H1 (cell line): ENCODE measurements around the gene TMEM163. TPM values are rescaled to one million over a fixed set of nuclear protein-coding genes. Genes with fewer than 3 reads are reported as not detected.

Experiments used
- CTCF ChIA-PET: fragments of 300-600 bp; sonication (Branson Sonifier 250); formaldehyde crosslinking; loops from one replicate; lab custom pipeline; 2021; ENCODE audit not compliant: partially characterized antibody; lab: Charles Lee
- POLR2A ChIA-PET: fragments of 300-600 bp; sonication (Branson Sonifier 250); formaldehyde crosslinking; loops from one replicate; lab custom pipeline; 2021; ENCODE audit warnings: inconsistent platforms; ENCODE audit not compliant: partially characterized antibody; lab: Charles Lee
- DNase-seq, 2 experiments: peaks; one replicate each; pipeline versions ENCODE4 v3.0.0 to v3.0.0-alpha.2; 2010 to 2022; ENCODE audit warnings: low spot score in 2 of 2, low read depth in 1 of 2, mixed read lengths in 1 of 2
- FAIRE-seq: peaks from 2 replicates; lab custom pipeline; 2011; peaks lifted over from hg19 to GRCh38; lab: Jason Lieb, UNC
- H2AFZ ChIP-seq: 2 replicates; pipeline ENCODE4 v1.8.1; 2012; ENCODE audit warnings: low read length, inconsistent platforms
- H2AK5ac ChIP-seq: 2 replicates; pipeline ENCODE4 v1.6.1; 2013; ENCODE audit warnings: low read depth, low read length
- H2BK120ac ChIP-seq: replicated peaks from 2 replicates; pipeline ENCODE3; 2013; ENCODE audit warnings: low read depth, low read length, inconsistent platforms
- H2BK12ac ChIP-seq: 2 replicates; pipeline ENCODE4 v1.6.1; 2013; ENCODE audit warnings: low read depth, low read length
- H2BK15ac ChIP-seq: 2 replicates; pipeline ENCODE4 v1.6.1; 2013; ENCODE audit warnings: low read length
- H2BK20ac ChIP-seq: 2 replicates; pipeline ENCODE4 v1.6.1; 2013; ENCODE audit warnings: low read length
- H2BK5ac ChIP-seq: 2 replicates; pipeline ENCODE4 v1.6.1; 2013; ENCODE audit warnings: low read depth, low read length
- H3K14ac ChIP-seq: 2 replicates; pipeline ENCODE4 v1.6.1; 2013; ENCODE audit warnings: inconsistent platforms; ENCODE audit not compliant: insufficient read length
- H3K18ac ChIP-seq: 2 replicates; pipeline ENCODE4 v1.6.1; 2013; ENCODE audit warnings: low read length; ENCODE audit errors: extremely low read depth
- H3K23ac ChIP-seq: 2 replicates; pipeline ENCODE4 v1.6.1; 2013; ENCODE audit warnings: inconsistent platforms; ENCODE audit not compliant: insufficient read length
- H3K23me2 ChIP-seq: 2 replicates; pipeline ENCODE4 v1.6.1; 2013; ENCODE audit warnings: low read depth, low read length
- H3K27ac ChIP-seq: 2 replicates; pipeline ENCODE4 v1.6.1; 2011; ENCODE audit warnings: low read depth, low read length, inconsistent platforms
- H3K27me3 ChIP-seq, 4 experiments: replicated peaks in 1 of 4; 1 replicate in 1 of 4; 2 replicates in 3 of 4; pipeline versions ENCODE4 v1.6.1 to v1.8.1; 2011 to 2013; ENCODE audit warnings: low read length in 3 of 4, mild to moderate bottlenecking in 3 of 4, inconsistent platforms in 2 of 4, mixed read lengths in 2 of 4, moderate library complexity in 1 of 4; ENCODE audit not compliant: control insufficient read depth in 3 of 4, insufficient read depth in 3 of 4; ENCODE audit errors: extremely low read depth in 1 of 4
- H3K36me3 ChIP-seq, 4 experiments: 2 replicates each; pipeline versions ENCODE4 v1.6.1 to v1.8.1; 2011 to 2013; ENCODE audit warnings: mild to moderate bottlenecking in 4 of 4, low read length in 3 of 4, moderate library complexity in 2 of 4, control low read depth in 1 of 4, inconsistent platforms in 1 of 4; ENCODE audit not compliant: insufficient read depth in 4 of 4, control insufficient read depth in 2 of 4
- H3K4ac ChIP-seq: replicated peaks from 2 replicates; pipeline ENCODE3; 2013; ENCODE audit warnings: low read length, low read depth, mixed read lengths, inconsistent platforms; ENCODE audit not compliant: insufficient read length
- H3K4me1 ChIP-seq, 4 experiments: replicated peaks in 1 of 4; 1 replicate in 1 of 4; 2 replicates in 3 of 4; pipeline versions ENCODE4 v1.6.1 to v1.8.1; 2011 to 2013; ENCODE audit warnings: low read length in 3 of 4, inconsistent platforms in 2 of 4, mixed read lengths in 1 of 4; ENCODE audit not compliant: insufficient read depth in 4 of 4, control insufficient read depth in 3 of 4
- H3K4me2 ChIP-seq, 2 experiments: 2 replicates each; pipeline versions ENCODE4 v1.6.1 to v1.8.1; 2011 to 2013; ENCODE audit warnings: low read depth in 2 of 2, low read length in 2 of 2, control low read depth in 1 of 2, inconsistent platforms in 1 of 2, mild to moderate bottlenecking in 1 of 2; ENCODE audit not compliant: insufficient read depth in 1 of 2
- H3K4me3 ChIP-seq, 4 experiments: fragments of 200-600, 300-600 bp in 1 of 4; sonication (generic), shearing (Covaris generic), sonication (Bioruptor Twin) in 1 of 4; 2 replicates each; pipeline versions ENCODE4 v1.5.1 to v1.8.1; 2011 to 2016; ENCODE audit warnings: low read length in 4 of 4, low read depth in 3 of 4, control low read depth in 2 of 4, inconsistent platforms in 2 of 4, mild to moderate bottlenecking in 2 of 4, mixed read lengths in 1 of 4, moderate library complexity in 1 of 4; ENCODE audit not compliant: insufficient read depth in 2 of 4; ENCODE audit errors: extremely low read depth in 1 of 4
- H3K56ac ChIP-seq: replicated peaks from 2 replicates; pipeline ENCODE3; 2013; ENCODE audit warnings: low read depth, mild to moderate bottlenecking, mixed read lengths, low read length, inconsistent platforms; ENCODE audit not compliant: insufficient read length
- H3K79me1 ChIP-seq: 2 replicates; pipeline ENCODE4 v1.6.1; 2013; ENCODE audit warnings: low read depth, low read length, control low read depth
- H3K79me2 ChIP-seq, 2 experiments: 2 replicates each; pipeline versions ENCODE4 v1.6.1 to v1.8.1; 2012 to 2013; ENCODE audit warnings: low read length in 2 of 2, mild to moderate bottlenecking in 2 of 2, inconsistent platforms in 1 of 2; ENCODE audit not compliant: insufficient read depth in 2 of 2, control insufficient read depth in 1 of 2
- H3K9ac ChIP-seq, 4 experiments: replicated peaks in 1 of 4; 1 replicate in 1 of 4; 2 replicates in 3 of 4; pipeline versions ENCODE4 v1.6.1 to v1.8.1; 2011 to 2013; ENCODE audit warnings: low read depth in 3 of 4, low read length in 3 of 4, control low read depth in 2 of 4, mild to moderate bottlenecking in 2 of 4, moderate library complexity in 2 of 4, inconsistent platforms in 1 of 4; ENCODE audit errors: extremely low read depth in 1 of 4
- H3K9me3 ChIP-seq, 2 experiments: 2 replicates each; pipeline versions ENCODE4 v1.6.1 to v1.8.1; 2012 to 2013; ENCODE audit warnings: mild to moderate bottlenecking in 2 of 2, moderate library complexity in 2 of 2, control low read depth in 1 of 2, inconsistent platforms in 1 of 2, low read depth in 1 of 2, low read length in 1 of 2, mixed read lengths in 1 of 2; ENCODE audit not compliant: insufficient read depth in 2 of 2
- H4K20me1 ChIP-seq, 2 experiments: replicated peaks in 1 of 2; 2 replicates each; pipeline versions ENCODE3 to v1.8.1; 2011 to 2013; ENCODE audit warnings: inconsistent platforms in 2 of 2, low read length in 2 of 2, mild to moderate bottlenecking in 1 of 2; ENCODE audit not compliant: insufficient read depth in 2 of 2, control insufficient read depth in 1 of 2
- H4K5ac ChIP-seq: 2 replicates; pipeline ENCODE4 v1.6.1; 2013; ENCODE audit warnings: low read length, low read depth, mixed read lengths, inconsistent platforms; ENCODE audit not compliant: insufficient read length
- H4K8ac ChIP-seq: 2 replicates; pipeline ENCODE4 v1.8.0; 2013; ENCODE audit warnings: mild to moderate bottlenecking, moderate library complexity, low read length, inconsistent platforms; ENCODE audit not compliant: insufficient read depth; ENCODE audit errors: extremely low read depth
- H4K91ac ChIP-seq: replicated peaks from 2 replicates; pipeline ENCODE3; 2013; ENCODE audit warnings: low read length, mixed read lengths, inconsistent platforms; ENCODE audit not compliant: insufficient read length
- GTF2F1 ChIP-seq: IDR thresholded peaks from 2 replicates; pipeline ENCODE4 v1.6.1; 2012; ENCODE audit warnings: low read depth, low read length, improper control_type of control experiment, borderline replicate concordance
- RXRA ChIP-seq: IDR thresholded peaks from 2 replicates; pipeline ENCODE4 v1.6.1; 2011; ENCODE audit warnings: low read depth, mild to moderate bottlenecking, low read length, moderate library complexity; ENCODE audit not compliant: insufficient read depth
- SP4 ChIP-seq: IDR thresholded peaks from 2 replicates; pipeline ENCODE4 v1.6.1; 2012; ENCODE audit warnings: low read length, inconsistent platforms
- SRF ChIP-seq: IDR thresholded peaks from 2 replicates; pipeline ENCODE4 v1.6.1; 2011; ENCODE audit warnings: mild to moderate bottlenecking, low read depth, low read length, moderate library complexity
- WGBS, 2 experiments: shearing (Covaris generic) in 1 of 2; methylation state at CpG; one replicate each; pipeline versions ENCODE4 v1.1.6 to v1.1.7; 2013 to 2015; ENCODE audit warnings: low lambda C conversion rate in 2 of 2, mixed read lengths in 2 of 2, inconsistent platforms in 1 of 2, low coverage in 1 of 2, missing lambda C conversion rate in 1 of 2; ENCODE audit not compliant: insufficient replicate concordance in 2 of 2, insufficient coverage in 1 of 2, insufficient read length in 1 of 2; ENCODE audit errors: extremely low coverage in 1 of 2, missing lambda C conversion rate in 1 of 2; 5-methylcytosine and 5-hydroxymethylcytosine counted together
- polyA plus RNA-seq, 7 experiments: library from polyadenylated mRNA; depleted of rRNA in 3 of 7; stranded (reverse) in 5 of 7; unstranded in 2 of 7; fragments of >200 nt in 5 of 7; fragments of 200-250 nt in 2 of 7; gene quantifications; 1 replicate in 5 of 7; 2 replicates in 1 of 7; 4 replicates in 1 of 7; pipeline versions ENCODE4 v1.2.1 to v1.2.3, GENCODE V29; 2011 to 2013; ENCODE audit warnings: missing spikeins in 2 of 7, mixed read lengths in 2 of 7
- total RNA-seq: library from RNA; stranded (reverse); fragmentation: NEBNext Ultra II Directional; extraction: Animal tissue kit (Norgen Biotek cat#: 25700); gene quantifications from 2 replicates; pipeline ENCODE4 v1.2.1, GENCODE V29; 2021

Gene TMEM163
- total and polyA plus RNA-seq, 2 of the 8 experiments (the other 6 are each of a cell fraction or from before 2014, with no cell fraction given): 2.8 to 3.2 TPM

- Histone ChIP-seq H4K91ac (no peak overlapping the region), H2BK15ac (no peak overlapping the region), H3K36me3 (no peaks in the 10 kb centered on the region), H4K5ac (no peak overlapping the region), H2AK5ac (no peak overlapping the region), H4K8ac (no peak overlapping the region), H3K27me3 (no peaks in the 10 kb centered on the region; a peak in 1 of 7 replicates), H2BK5ac (no peak overlapping the region), H3K18ac (no peak overlapping the region), H3K23me2 (no peaks in the 10 kb centered on the region), H3K56ac (no peak overlapping the region), H3K79me1 (no peaks in the 10 kb centered on the region), H3K14ac (no peak overlapping the region), H3K79me2 (no peaks in the 10 kb centered on the region), H3K4me2 (no peak overlapping the region), H2BK12ac (no peak overlapping the region), H3K4me1 (no peaks in the 10 kb centered on the region), H3K4me3 (no peak overlapping the region), H3K9ac (no peak overlapping the region), H3K27ac (no peak overlapping the region), H2BK120ac (no peak overlapping the region), H2AFZ (no peak overlapping the region), H3K4ac (no peak overlapping the region), H3K23ac (no peak overlapping the region), H4K20me1 (no peaks in the 10 kb centered on the region), H3K9me3 (no peaks in the 10 kb centered on the region), H2BK20ac (no peak overlapping the region)
- WGBS, 2 experiments: 88% methylated on average over 15 of the region's 15 CpGs; no CpG with 5 or more reads in 1 of the 2 experiments
- FAIRE-seq (no peak), DNase-seq (no peak)
- TF ChIP-seq SP4 (no peak), RXRA (no peak), GTF2F1 (no peak), SRF (no peak)
- ChIA-PET CTCF (interaction anchor here (1.4 to 1.6 kb wide), 2 partner anchors 17 to 85 kb away, joined by 3 to 5 read pairs; no protein-coding TSS in a partner anchor), POLR2A (no interaction called here)
Measured at GRCh38 chr2:134482766-134483340, 235.9 kb downstream of the TMEM163 start.
